Caco-2 (cell line): ENCODE measurements around the gene ARHGAP15. TPM values are rescaled to one million over a fixed set of nuclear protein-coding genes. Genes with fewer than 3 reads are reported as not detected.

ENCODE experiments used
- BruUV-seq: library from RNA; stranded (reverse); fragments of 400-500 nt; replicated peaks from 2 replicates; lab custom pipeline; 2021; lab: Mats Ljungman, UMichigan
- CTCF ChIA-PET: fragments of 300-600 bp; sonication (Branson Sonifier 250); formaldehyde crosslinking; loops from one replicate; lab custom pipeline; 2022; ENCODE audit warnings: antibody characterized with exemption; lab: Charles Lee
- POLR2A ChIA-PET: fragments of 300-600 bp; sonication (Branson Sonifier 250); formaldehyde crosslinking; loops from one replicate; lab custom pipeline; 2022; ENCODE audit warnings: antibody characterized with exemption; lab: Charles Lee
- DNase-seq, 2 experiments: peaks; one replicate each; pipeline versions ENCODE4 v3.0.0 to v3.0.0-alpha.2; 2020 to 2022
- H3K27me3 ChIP-seq: replicated peaks from 2 replicates; pipeline ENCODE4 v1.6.0; 2011; ENCODE audit warnings: low read length; ENCODE audit not compliant: control insufficient read depth, insufficient read depth
- H3K36me3 ChIP-seq: 2 replicates; pipeline ENCODE4 v1.5.1; 2011; ENCODE audit warnings: low read length; ENCODE audit not compliant: control insufficient read depth, insufficient read depth
- H3K4me1 ChIP-seq: fragments of 250-450 bp; sonication (Bioruptor Pico); 2 replicates; pipeline ENCODE4 v1.5.1; 2020; ENCODE audit warnings: mild to moderate bottlenecking
- H3K4me3 ChIP-seq: 2 replicates; pipeline ENCODE4 v1.5.1; 2011; ENCODE audit warnings: low read depth, mild to moderate bottlenecking, control low read depth, low read length
- H3K9me3 ChIP-seq: fragments of 250-450 bp; sonication (Bioruptor Pico); 2 replicates; pipeline ENCODE4 v1.5.1; 2020; ENCODE audit warnings: mild to moderate bottlenecking, moderate library complexity
- H3K27ac Mint-ChIP-seq: one replicate; pipeline ENCODE4 v1.8.0; 2022; ENCODE audit warnings: mixed read lengths; ENCODE audit not compliant: unreplicated experiment
- H3K27me3 Mint-ChIP-seq: one replicate; pipeline ENCODE4 v1.8.0; 2022; ENCODE audit warnings: mixed read lengths; ENCODE audit not compliant: insufficient read depth, unreplicated experiment
- H3K36me3 Mint-ChIP-seq: one replicate; pipeline ENCODE4 v1.8.0; 2022; ENCODE audit warnings: mild to moderate bottlenecking, mixed read lengths; ENCODE audit not compliant: insufficient read depth, unreplicated experiment
- H3K4me1 Mint-ChIP-seq: one replicate; pipeline ENCODE4 v1.8.0; 2022; ENCODE audit warnings: low read depth, mixed read lengths; ENCODE audit not compliant: unreplicated experiment
- H3K4me3 Mint-ChIP-seq: one replicate; pipeline ENCODE4 v1.8.0; 2022; ENCODE audit warnings: mild to moderate bottlenecking, moderate library complexity, mixed read lengths; ENCODE audit not compliant: unreplicated experiment
- H3K9me3 Mint-ChIP-seq: one replicate; pipeline ENCODE4 v1.8.0; 2022; ENCODE audit warnings: mixed read lengths; ENCODE audit not compliant: unreplicated experiment
- intact Hi-C: fragments of 100-400 bp; cut with micrococcal nuclease; formaldehyde crosslinking; loops from one replicate; pipeline ENCODE4 v1.10.0; 2022; ENCODE audit not compliant: unreplicated experiment
- total RNA-seq: library from RNA; stranded (reverse); gene quantifications from 2 replicates; pipeline ENCODE4 v1.2.3, GENCODE V29; 2022
- TF ChIP-seq, protein P1 (sequence below), 2 experiments: fragments of 200-600 bp in 1 of 2; IDR thresholded peaks; 1 replicate in 1 of 2; 2 replicates in 1 of 2; pipeline versions ENCODE4 v1.5.1 to v1.8.0; 2011 to 2022; ENCODE audit warnings: antibody characterized with exemption in 1 of 2, control low read depth in 1 of 2, inconsistent platforms in 1 of 2, low read depth in 1 of 2, low read length in 1 of 2, mild to moderate bottlenecking in 1 of 2, moderate library complexity in 1 of 2; ENCODE audit not compliant: insufficient read depth in 1 of 2, severe bottlenecking in 1 of 2, unreplicated experiment in 1 of 2

ARHGAP15 gene
- total RNA-seq, 1 experiment from 2014 or later = not detected

GRCh38 chr2:143417428-143417827, 288.2 kb downstream of the ARHGAP15 start:
- POLR2A ChIA-PET = no interaction called here
- intact Hi-C loops = no loop called here
- Histone ChIP-seq H3K27me3 (no peaks in the 10 kb centered on the region), H3K36me3 (no peaks in the 10 kb centered on the region), H3K4me3 (no peak overlapping the region), H3K4me1 (no peaks in the 10 kb centered on the region), H3K9me3 (peaks cover 5% of the 10 kb centered on the region; the same call in 1 of the 2 replicates)
- CTCF ChIA-PET = no interaction called here
- DNase-seq = no peak
- Mint-ChIP-seq H3K9me3 (no peaks in the 10 kb centered on the region), H3K27me3 (no peaks in the 10 kb centered on the region), H3K27ac (no peak overlapping the region), H3K36me3 (no peaks in the 10 kb centered on the region), H3K4me3 (no peak overlapping the region), H3K4me1 (no peaks in the 10 kb centered on the region)
- TF ChIP-seq, protein P1, sequence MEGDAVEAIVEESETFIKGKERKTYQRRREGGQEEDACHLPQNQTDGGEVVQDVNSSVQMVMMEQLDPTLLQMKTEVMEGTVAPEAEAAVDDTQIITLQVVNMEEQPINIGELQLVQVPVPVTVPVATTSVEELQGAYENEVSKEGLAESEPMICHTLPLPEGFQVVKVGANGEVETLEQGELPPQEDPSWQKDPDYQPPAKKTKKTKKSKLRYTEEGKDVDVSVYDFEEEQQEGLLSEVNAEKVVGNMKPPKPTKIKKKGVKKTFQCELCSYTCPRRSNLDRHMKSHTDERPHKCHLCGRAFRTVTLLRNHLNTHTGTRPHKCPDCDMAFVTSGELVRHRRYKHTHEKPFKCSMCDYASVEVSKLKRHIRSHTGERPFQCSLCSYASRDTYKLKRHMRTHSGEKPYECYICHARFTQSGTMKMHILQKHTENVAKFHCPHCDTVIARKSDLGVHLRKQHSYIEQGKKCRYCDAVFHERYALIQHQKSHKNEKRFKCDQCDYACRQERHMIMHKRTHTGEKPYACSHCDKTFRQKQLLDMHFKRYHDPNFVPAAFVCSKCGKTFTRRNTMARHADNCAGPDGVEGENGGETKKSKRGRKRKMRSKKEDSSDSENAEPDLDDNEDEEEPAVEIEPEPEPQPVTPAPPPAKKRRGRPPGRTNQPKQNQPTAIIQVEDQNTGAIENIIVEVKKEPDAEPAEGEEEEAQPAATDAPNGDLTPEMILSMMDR (IDR thresholded peaks at IDR 0.05; ENCODE audit: insufficient read depth in 1 of 2, low read depth in 1 of 2, low read length in 1 of 2, severe bottlenecking in 1 of 2, unreplicated experiment in 1 of 2) = no peak
- no TSS peak for BruUV-seq

- H3K4me1 Mint-ChIP-seq = no peaks in the 10 kb centered on the region
- DNase-seq = no peak
- Histone ChIP-seq H3K36me3 (no peaks in the 10 kb centered on the region), H3K4me3 (no peak overlapping the region), H3K9me3 (peaks cover 3% of the 10 kb centered on the region; the same call in 1 of the 2 replicates), H3K27me3 (no peaks in the 10 kb centered on the region), H3K4me1 (no peaks in the 10 kb centered on the region)
- H3K9me3 Mint-ChIP-seq = no peaks in the 10 kb centered on the region
- TF ChIP-seq, protein P1 (IDR thresholded peaks at IDR 0.05; ENCODE audit: insufficient read depth in 1 of 2, low read depth in 1 of 2, low read length in 1 of 2, severe bottlenecking in 1 of 2, unreplicated experiment in 1 of 2) = no peak
- CTCF ChIA-PET = no interaction called here
- intact Hi-C loops = no loop called here
- H3K27ac Mint-ChIP-seq = no peak overlapping the region
- POLR2A ChIA-PET = no interaction called here
- BruUV-seq = no TSS peak
- H3K27me3 Mint-ChIP-seq = peaks cover 2% of the 10 kb centered on the region
- no peaks in the 10 kb centered on the region for H3K36me3 Mint-ChIP-seq
- no peak overlapping the region for H3K4me3 Mint-ChIP-seq
Observed at GRCh38 chr2:143420313-143420712, 291.1 kb downstream of the ARHGAP15 start.

- H3K36me3 Mint-ChIP-seq = no peaks in the 10 kb centered on the region
- Histone ChIP-seq H3K27me3 (no peaks in the 10 kb centered on the region), H3K4me3 (no peak overlapping the region), H3K36me3 (no peaks in the 10 kb centered on the region), H3K4me1 (no peaks in the 10 kb centered on the region), H3K9me3 (no peaks in the 10 kb centered on the region)
- no peaks in the 10 kb centered on the region for H3K4me1 Mint-ChIP-seq
- ChIA-PET CTCF (no interaction called here), POLR2A (no interaction called here)
- intact Hi-C loops = no loop called here
- H3K4me3 Mint-ChIP-seq = no peak overlapping the region
- DNase-seq = no peak
- peaks cover 4% of the 10 kb centered on the region for H3K27me3 Mint-ChIP-seq
- H3K9me3 Mint-ChIP-seq = no peaks in the 10 kb centered on the region
- no peak overlapping the region for H3K27ac Mint-ChIP-seq
- BruUV-seq = no TSS peak
- TF ChIP-seq, protein P1 (IDR thresholded peaks at IDR 0.05; ENCODE audit: insufficient read depth in 1 of 2, low read depth in 1 of 2, low read length in 1 of 2, severe bottlenecking in 1 of 2, unreplicated experiment in 1 of 2) = no peak
Observed at GRCh38 chr2:143422681-143423080, 293.5 kb downstream of the ARHGAP15 start.
